GM18861 (cell line): ENCODE data around the gene GAB2.
"Not testable (repeated sequence)": the region's sequence is repeated elsewhere in the genome, so short reads cannot be mapped to it uniquely, and the experiment has no call there.

Experiments used
- ATAC-seq: cut with Tn5 transposase; IDR thresholded peaks from one replicate; pipeline ENCODE4 v1.9.1; 2021; ENCODE audit not compliant: unreplicated experiment

GAB2 gene

GRCh38 chr11:78224906-78225420 is 192.7 kb downstream of the GAB2 start:
- ATAC-seq = no peak

DNA sequence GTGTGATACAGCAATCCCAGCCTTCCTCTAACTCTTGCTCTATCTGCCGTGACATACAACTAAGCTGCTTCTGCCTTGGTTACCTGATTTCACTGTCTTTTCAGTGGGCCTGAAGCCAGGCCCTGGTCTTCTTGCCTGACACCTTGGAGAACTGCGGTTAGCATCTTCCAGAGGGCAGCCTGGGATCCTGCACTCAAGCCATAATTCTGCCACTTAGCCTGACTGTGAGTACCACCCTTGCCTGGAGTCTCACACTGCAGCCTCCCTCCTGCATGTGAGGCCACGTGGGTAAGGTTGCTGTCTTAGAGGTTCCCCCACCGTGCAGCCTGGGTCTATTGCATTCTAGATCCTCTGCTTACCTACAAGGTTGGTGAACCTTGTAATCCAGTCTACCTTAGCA is 193.1 kb downstream of the GAB2 start:
- ATAC-seq = no peak

DNA sequence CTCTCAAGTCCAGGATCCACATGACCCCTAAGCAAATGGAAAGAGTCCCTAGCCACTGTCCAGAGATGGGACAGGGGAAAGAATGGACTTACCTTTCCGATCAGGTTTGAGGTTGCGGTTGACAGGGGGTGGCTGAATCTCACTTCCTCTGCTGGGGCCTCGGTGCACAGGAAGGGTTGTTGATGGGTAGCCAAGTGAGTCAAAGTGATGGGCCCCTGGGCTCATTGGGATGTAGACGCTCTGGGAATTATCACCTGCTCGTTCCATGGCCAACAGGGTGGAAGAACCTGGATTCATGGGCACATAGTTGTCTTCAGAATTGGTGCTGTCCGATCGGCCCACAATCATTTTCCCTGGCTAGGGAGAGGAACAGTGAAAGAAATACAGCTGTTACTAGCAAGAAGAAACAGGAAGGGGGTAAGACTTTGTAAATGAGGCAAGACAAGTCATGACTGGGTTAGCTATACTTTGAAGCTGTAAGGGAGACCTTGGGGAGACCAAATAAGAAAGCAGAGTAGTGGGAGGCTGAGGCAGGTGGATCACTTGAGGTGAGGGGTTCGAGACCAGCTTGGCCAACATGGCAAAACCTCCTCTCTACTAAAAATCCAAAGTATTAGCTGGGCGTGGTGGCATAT is 194.2 kb downstream of the GAB2 start:
- ATAC-seq = peak; percentile 51

- not testable (repeated sequence) for ATAC-seq
These were observed 194.9 kb downstream of the GAB2 start for GRCh38 chr11:78222726-78223125.

GRCh38 chr11:78221396-78222315 is 196.0 kb downstream of the GAB2 start:
- ATAC-seq = no peak

DNA sequence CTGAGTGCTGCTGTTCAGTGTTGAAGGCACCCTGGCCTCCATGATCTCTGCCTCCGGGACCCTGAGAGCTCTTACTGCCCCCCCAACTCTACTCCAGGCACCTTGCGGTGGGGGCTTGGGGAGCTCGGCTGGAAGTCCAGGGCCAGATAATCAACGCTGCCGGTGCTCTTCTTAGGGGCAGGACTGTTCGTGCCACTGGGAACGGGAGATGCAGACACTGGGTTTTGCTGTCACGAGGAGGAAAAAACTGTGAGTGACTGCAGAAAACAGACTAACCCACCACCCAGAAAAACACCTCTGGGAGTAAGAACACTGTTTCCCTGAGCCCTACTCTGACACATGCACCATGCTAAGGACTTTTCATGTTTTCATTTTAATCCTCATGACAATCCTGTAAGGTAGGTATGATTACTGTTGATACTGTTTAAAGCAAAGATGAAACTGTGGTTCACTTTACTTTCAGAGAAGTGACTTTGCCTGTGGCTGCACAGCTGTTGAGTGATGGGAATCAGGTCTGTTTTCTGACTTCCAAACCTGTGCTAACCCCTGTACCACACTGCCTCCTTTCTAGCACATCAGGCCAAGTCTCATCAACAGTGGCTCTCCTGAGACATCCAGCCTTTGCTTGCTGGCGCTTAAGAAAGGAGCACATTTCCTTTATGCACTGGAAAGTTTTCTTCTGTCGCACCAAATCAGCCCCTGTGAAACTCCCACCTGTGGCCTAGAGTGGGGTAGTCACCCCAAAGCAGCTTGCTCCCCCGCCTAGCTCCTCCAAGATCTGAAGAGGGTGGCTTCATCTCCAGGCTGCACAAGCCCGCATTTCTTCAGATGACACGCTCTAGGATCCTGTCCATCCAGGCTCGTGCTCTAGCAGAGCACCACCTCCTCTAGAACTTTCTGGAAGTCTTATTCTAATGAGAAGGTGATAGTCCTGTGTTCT is 197.1 kb downstream of the GAB2 start:
- no peak for ATAC-seq

DNA sequence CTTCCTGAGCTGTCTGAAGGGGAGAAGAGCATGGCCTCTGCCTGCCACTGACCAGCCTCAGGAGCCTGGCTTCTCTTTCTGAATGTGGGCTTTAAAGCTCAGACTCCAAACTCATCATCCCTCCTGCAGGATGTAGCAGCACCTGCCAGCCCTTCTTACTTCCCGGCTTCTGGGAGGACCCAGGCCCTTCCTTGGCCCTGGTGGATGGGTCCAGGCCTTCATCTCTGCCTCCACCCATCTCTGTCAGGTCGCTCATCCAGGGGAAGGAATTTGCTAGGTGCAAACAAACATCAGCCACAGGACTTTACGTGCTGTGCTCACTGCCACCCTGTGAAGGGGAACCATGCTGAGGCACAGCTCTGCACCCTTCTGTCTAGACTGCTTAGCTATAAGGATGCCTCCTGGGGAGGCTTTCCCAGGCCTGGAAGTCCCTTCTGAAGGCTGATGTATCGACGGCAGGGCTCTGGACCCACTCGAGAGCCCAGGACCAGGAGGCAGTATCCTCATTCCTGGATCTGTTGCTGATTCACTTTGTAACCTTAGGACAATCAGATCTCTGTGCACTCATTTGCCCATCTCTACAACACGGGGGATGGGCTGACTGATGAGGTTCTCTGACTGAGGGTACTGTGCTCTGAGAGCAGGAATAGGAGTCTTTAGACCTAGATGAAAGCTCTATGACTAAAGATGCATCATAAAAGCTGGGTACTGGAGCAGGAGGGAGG is 198.0 kb downstream of the GAB2 start:
- ATAC-seq = no peak

DNA sequence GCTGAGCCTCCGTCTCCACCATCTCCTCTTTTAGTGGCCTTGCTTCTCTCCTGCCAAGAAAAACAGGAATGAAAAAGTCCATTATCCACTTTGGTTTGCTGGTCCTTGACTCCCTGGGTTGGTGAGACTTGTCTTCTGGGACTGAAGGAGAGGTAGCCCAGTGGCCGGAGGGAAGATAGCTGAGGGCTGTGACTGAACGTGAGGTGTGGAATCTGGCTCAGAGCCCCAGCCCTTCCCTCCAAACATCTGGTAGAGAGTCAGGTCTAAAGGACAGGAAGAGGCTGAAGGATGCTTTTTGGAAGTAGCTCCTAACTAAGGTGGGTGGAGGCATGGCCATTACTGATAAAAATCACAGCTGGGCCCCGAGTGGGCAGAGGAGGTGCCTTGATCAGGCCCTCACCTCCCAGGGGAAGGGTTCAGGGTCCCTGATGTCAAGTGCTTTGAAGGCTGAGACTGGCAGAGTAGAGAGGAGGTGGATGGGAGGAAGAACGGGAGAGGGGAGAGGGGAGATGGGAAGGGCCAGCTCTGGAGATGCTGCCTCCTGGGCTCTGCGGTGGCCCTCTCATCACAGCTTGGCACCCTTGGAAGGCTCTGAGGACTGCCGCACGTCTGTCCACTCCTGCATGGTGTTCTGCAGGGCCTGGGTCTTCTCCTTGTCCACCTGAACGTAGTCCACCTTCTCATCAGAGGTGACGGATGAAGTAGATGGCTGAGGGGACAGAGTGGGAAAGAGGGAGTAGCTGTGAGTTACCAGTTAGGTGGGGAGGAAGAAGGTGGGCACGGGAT is 198.7 kb downstream of the GAB2 start:
- no peak for ATAC-seq

- ATAC-seq = no peak
These were observed 199.7 kb downstream of the GAB2 start for GRCh38 chr11:78217650-78218541.

DNA sequence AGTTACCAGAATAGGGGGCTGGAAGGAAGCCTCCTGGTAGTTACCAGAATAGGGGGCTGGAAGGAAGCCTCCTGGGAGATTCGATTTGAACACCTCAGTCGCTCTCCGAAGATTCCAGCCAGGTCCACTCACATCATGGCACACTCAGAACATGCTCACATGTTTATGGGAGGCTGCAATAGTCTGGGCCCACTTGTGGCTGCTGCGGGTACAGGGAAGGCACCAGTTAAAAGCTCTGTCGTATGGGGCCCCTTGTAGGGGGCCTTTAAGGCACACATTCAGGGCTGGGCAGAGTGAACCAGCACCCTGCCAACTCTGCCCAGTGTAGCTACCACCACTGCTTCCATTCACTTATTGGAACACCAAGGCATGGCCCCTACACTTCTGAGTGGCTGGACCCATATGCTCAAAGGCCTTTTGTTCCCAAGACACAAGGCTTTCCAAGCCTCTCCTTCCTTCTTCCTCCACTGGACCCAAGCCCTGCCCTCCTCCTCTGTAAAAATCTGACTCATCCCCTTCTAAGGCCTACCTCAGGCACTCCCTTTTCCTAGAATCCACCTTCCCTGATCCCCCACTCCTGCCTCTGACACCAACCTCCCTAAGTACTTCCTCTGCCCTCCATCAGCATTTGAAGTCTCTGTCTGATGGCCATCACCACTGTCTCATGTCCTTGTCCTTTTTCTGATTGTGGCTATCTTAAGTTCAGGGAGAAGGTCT is 200.9 kb downstream of the GAB2 start:
- no peak for ATAC-seq

- ATAC-seq = no peak
These were observed 201.6 kb downstream of the GAB2 start for GRCh38 chr11:78216021-78216420.

DNA sequence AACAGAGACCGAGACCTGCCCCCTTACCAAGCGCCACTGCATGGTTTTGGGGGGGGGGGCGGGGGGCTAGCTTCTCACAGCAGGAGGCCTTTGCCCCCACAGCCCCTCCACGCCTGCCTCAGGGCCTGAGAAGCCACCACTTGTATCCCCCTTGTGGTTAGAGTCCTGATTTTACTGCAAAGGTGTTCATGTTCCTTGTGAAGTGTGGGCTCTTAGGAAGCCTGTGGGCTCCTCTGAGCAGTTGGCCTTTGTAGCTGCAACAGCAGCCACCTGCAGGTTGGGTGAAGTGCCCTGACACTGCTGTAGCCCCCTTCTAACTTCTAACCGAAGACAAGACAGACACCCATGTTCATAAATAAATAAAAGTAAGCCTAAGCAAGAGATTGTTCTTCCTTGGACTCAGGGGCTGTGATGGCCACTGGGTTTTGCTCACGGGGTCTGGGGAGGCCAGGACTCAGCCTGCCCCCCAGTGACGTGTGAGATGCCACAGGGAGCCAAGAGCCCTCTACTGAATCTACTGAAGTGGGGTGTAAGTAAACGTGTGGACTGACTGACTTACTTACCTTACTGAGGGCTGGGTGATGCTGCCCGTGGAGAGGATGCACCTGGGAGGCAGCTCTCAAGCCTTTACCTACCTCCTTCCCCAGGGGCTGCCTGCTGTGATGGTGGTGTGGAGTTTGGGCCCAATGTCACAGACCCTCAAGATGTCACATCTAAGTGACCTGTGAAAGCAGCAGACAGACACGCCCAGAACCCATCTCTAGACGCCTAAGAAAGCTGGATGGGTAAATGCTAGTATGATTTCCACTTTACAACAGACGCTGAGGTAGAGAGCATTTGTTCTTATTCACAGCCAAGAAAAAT is 203.1 kb downstream of the GAB2 start:
- no peak for ATAC-seq

GRCh38 chr11:78213526-78214330 is 203.9 kb downstream of the GAB2 start:
- no peak for ATAC-seq

DNA sequence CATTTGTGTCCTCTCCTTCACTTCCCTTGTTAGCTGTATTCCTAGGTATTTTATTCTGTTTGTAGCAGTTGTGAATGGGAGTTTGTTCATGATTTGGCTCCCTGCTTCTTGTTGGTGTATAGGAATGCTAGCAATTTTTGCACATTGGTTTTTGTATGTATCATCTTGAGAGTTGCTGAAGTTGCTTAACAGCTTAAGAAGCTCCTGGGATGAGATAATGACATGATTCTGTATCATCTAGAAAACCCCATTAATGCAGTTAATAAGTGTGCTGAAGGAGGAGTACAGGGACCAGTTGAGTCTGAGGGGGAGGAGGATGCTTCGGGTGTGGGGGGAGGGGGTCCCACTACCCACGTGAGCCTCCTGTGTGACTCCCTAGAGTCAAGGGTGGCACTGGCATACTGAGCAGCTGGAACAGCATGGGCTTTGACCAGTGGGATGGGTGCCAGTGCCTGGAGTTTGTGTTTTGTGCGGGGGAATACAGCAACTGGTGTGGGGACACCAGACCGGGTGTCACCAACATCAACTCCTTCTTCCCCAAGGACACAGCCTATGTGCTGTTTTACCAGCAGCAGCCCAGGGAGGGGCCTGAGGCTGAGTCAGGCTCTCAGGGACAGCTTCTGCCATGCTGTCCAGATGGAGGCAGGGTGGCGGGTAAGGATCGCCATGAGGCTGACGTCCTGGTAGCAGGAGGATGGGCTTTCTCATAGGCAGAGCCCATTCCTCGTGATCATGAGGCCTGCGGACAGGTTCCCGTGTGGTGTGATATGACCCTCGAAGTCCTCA is 204.8 kb downstream of the GAB2 start:
- ATAC-seq = no peak

- no peak for ATAC-seq
These were observed 206.1 kb downstream of the GAB2 start for GRCh38 chr11:78211565-78211964.
